ENCODE results near the gene PEG3.
"Not testable (repeated sequence)": the region's sequence is repeated elsewhere in the genome, so short reads cannot be mapped to it uniquely, and the experiment has no call there.

PEG3 gene

GRCh38 chr19:56840451-56841192 lies at the start of gene PEG3, which contains the start of gene ZIM2:
Gene PEG3 (minus strand): TSS chr19:56840726. CDS start chr19:56824655, 16,071 bp downstream.
Gene ZIM2 (minus strand): TSS chr19:56840726. CDS start chr19:56824277, 16,449 bp downstream.
- no peak for DNase-seq

GRCh38 chr19:56885173-56885985 lies 44.9 kb upstream of the PEG3 start:
- DNase-seq, result no peak

GRCh38 chr19:56884441-56884840 lies 43.9 kb upstream of the PEG3 start:
- DNase-seq, result no peak

GRCh38 chr19:56880592-56881190 lies 40.2 kb upstream of the PEG3 start:
- DNase-seq, result no peak

GRCh38 chr19:56877069-56877715 lies 36.7 kb upstream of the PEG3 start:
- no peak for DNase-seq

GRCh38 chr19:56875717-56876116 lies 35.2 kb upstream of the PEG3 start:
- no peak for DNase-seq

GRCh38 chr19:56874530-56874929 lies 34.0 kb upstream of the PEG3 start:
- no peak for DNase-seq

GRCh38 chr19:56873493-56873892 lies 33.0 kb upstream of the PEG3 start:
- no peak for DNase-seq

GRCh38 chr19:56869886-56870285 lies 29.4 kb upstream of the PEG3 start:
- DNase-seq, result no peak

- DNase-seq, result no peak
Observed at GRCh38 chr19:56868446-56868845, 27.9 kb upstream of the PEG3 start.

GRCh38 chr19:56866538-56866937 lies 26.0 kb upstream of the PEG3 start:
- DNase-seq, result no peak

GRCh38 chr19:56864443-56865125 lies 24.1 kb upstream of the PEG3 start:
- no peak for DNase-seq

- no peak for DNase-seq
Observed at GRCh38 chr19:56862741-56863140, 22.2 kb upstream of the PEG3 start.

- DNase-seq, result not testable (repeated sequence)
Observed at GRCh38 chr19:56860409-56860808, 19.9 kb upstream of the PEG3 start.

- DNase-seq, result no peak
Observed at GRCh38 chr19:56858026-56858425, 17.5 kb upstream of the PEG3 start.

- no peak for DNase-seq
Observed at GRCh38 chr19:56856822-56857221, 16.3 kb upstream of the PEG3 start.

- DNase-seq, result not testable (repeated sequence)
Observed at GRCh38 chr19:56852361-56852760, 11.8 kb upstream of the PEG3 start.

GRCh38 chr19:56848166-56848565 lies 7.6 kb upstream of the PEG3 start:
- DNase-seq, result no peak

GRCh38 chr19:56842412-56842811 lies 1.9 kb upstream of the PEG3 start:
- DNase-seq, result no peak

- no peak for DNase-seq
Observed at GRCh38 chr19:56841193-56841543, 642 bp upstream of the PEG3 start.

GRCh38 chr19:56839652-56840450 lies 675 bp downstream of the PEG3 start:
- DNase-seq, result no peak
